ENCODE data around the gene PRR14L. TPM values are rescaled to one million over a fixed set of nuclear protein-coding genes. Genes with fewer than 3 reads are reported as not detected.

The PRR14L gene
- total RNA-seq, 4 donors from 2014 or later, result 18.7 to 38.8 (median 29.4) TPM

- TF ChIP-seq POLR2A (IDR thresholded peaks at IDR 0.05), result no peak
- TF ChIP-seq CTCF (IDR thresholded peaks at IDR 0.05), result no peak
- WGBS, 2 donors, result 30% methylated on average over 6 of the region's 6 CpGs
- Histone ChIP-seq H3K9me3 (no peaks in the 10 kb centered on the region), H3K4me3 (replicated peaks in 1 of 3) (no peak overlapping the region), H3K27me3 (no peaks in the 10 kb centered on the region), H3K36me3 (no peaks in the 10 kb centered on the region), H3K27ac (peak overlapping the region in 2 of 3 donors; percentile 40 to 96), H3K4me1 (peaks cover 22 to 29% of the 10 kb centered on the region in 2 donors)
- DNase-seq, result no peak
- intact Hi-C loops (cut with DNase I), result loop anchor here (5.0 to 10.0 kb wide), 2 partner anchors 90 to 187 kb away; partner anchors contain the start of genes PISD and YWHAH
Observed at GRCh38 chr22:31754813-31755212, 4.9 kb upstream of the PRR14L start.

DNA sequence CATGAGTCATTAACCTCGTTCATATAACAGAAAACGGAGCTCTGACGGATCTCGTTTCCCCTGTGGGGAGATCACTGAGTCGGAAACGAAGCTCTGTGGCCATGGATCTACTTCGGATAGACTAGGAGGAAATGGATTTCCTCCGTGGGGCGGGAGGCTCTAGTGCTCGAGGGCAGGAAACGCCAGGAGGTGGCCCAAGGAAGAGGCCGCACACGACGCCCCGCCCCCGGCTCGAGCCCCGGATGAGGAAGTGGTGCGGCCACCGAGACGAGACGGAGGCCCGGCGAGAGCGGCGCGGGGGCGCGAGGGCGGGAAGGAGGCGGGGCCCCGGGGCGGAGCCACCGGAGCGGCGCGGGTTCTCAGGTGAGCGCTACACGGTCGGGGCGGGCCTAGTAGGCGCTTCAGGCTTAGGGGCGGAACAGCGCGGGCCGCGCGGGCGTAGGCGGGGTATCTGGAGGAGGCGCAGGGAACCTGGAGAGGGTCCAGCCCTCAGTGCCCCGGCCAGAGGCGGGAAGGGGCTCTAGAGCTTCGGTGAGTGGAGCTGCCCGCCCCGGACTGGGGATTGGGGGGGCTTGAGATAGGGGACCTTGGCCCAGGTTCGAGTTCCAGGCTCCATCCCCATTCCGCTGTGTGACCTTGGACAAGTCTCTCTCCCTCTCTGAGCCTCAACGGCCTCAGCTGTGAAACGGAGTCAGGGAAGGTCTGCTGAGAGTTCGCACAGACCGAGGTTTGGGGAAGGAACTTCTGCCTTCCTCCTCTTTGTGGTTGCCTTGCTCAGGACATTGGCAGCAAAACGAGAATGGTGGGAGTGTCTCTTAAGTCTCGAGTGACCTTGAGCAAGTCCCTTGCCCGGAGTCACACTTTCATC is 3.9 kb upstream of the PRR14L start, which contains the start of gene DEPDC5:
Gene DEPDC5 (plus strand): TSS at position 386 of the 868 bp plus-strand sequence. CDS start 903 bp downstream, outside the sequence.
- no peaks in the 10 kb centered on the region for H3K36me3 ChIP-seq
- no peaks in the 10 kb centered on the region for H3K9me3 ChIP-seq
- TF ChIP-seq CTCF (IDR thresholded peaks at IDR 0.05) (no peak), POLR2A (IDR thresholded peaks at IDR 0.05) (peak in 1 of 2 donors; percentile 91)
- H3K27ac ChIP-seq, result peak within 1 kb of the TSS; percentile 88 to 97 (median 96)
- intact Hi-C loops (cut with DNase I), result loop anchor here (5.0 to 10.0 kb wide), 2 partner anchors 89 to 188 kb away; partner anchors contain the start of genes PISD and YWHAH
- H3K4me1 ChIP-seq, result peaks cover 27 to 32% of the 10 kb centered on the region in 2 donors
- no peaks in the 10 kb centered on the region for H3K27me3 ChIP-seq
- DNase-seq, result peak; percentile 96 to 97
- 2 to 4% methylated on average over 19 to 25 of the region's 65 CpGs for WGBS, 2 donors
- H3K4me3 ChIP-seq (replicated peaks in 1 of 3), result peak within 1 kb of the TSS; percentile 36 to 70 (median 59)

- H3K27ac ChIP-seq, result peak overlapping the region; percentile 88 to 97 (median 96)
- no peaks in the 10 kb centered on the region for H3K27me3 ChIP-seq
- peaks cover 35 to 39% of the 10 kb centered on the region in 2 donors for H3K4me1 ChIP-seq
- DNase-seq, result peak; percentile 74 to 78
- WGBS, 2 donors, result 2 to 4% methylated on average over 20 of the region's 20 CpGs
- TF ChIP-seq POLR2A (IDR thresholded peaks at IDR 0.05) (peak in 1 of 2 donors; percentile 6), CTCF (IDR thresholded peaks at IDR 0.05) (no peak)
- peak overlapping the region in 2 of 3 donors; percentile 52 to 70 for H3K4me3 ChIP-seq (replicated peaks in 1 of 3)
- no peaks in the 10 kb centered on the region for H3K36me3 ChIP-seq
- intact Hi-C loops (cut with DNase I), result loop anchor here (5.0 to 10.0 kb wide), 2 partner anchors 88 to 189 kb away; partner anchors contain the start of genes PISD and YWHAH
- H3K9me3 ChIP-seq, result no peaks in the 10 kb centered on the region
Observed at GRCh38 chr22:31753005-31753633, 3.2 kb upstream of the PRR14L start.

- no peaks in the 10 kb centered on the region for H3K36me3 ChIP-seq
- no peak for TF ChIP-seq POLR2A (IDR thresholded peaks at IDR 0.05)
- TF ChIP-seq CTCF (IDR thresholded peaks at IDR 0.05), result no peak
- intact Hi-C loops (cut with DNase I), result loop anchor here (5.0 to 10.0 kb wide), 2 partner anchors 87 to 190 kb away; partner anchors contain the start of genes PISD and YWHAH
- H3K27me3 ChIP-seq, result no peaks in the 10 kb centered on the region
- no peak for DNase-seq
- H3K27ac ChIP-seq, result peak overlapping the region; percentile 88 to 97 (median 96)
- no peak overlapping the region for H3K4me3 ChIP-seq (replicated peaks in 1 of 3)
- H3K9me3 ChIP-seq, result no peaks in the 10 kb centered on the region
- H3K4me1 ChIP-seq, result peaks cover 37 to 44% of the 10 kb centered on the region in 2 donors
- WGBS, 2 donors, result 78 to 82% methylated on average over 7 of the region's 7 CpGs
Observed at GRCh38 chr22:31752096-31752847, 2.3 kb upstream of the PRR14L start.
